Endothelial cell of umbilical vein (primary cell): ENCODE data around the gene SMR3B.

ENCODE experiments used
- POLR2A ChIP-seq: IDR thresholded peaks from 2 replicates; pipeline ENCODE4 v1.6.1; 2012; ENCODE audit warnings: low read depth, mild to moderate bottlenecking, control low read depth, low read length
- POLR2AphosphoS5 ChIP-seq: IDR thresholded peaks from 2 replicates; pipeline ENCODE4 v1.6.1; 2012; ENCODE audit warnings: low read depth, mild to moderate bottlenecking, control low read depth, low read length, moderate library complexity; ENCODE audit not compliant: insufficient read depth
- TF ChIP-seq, protein P1 (sequence below), 2 donors: IDR thresholded peaks; 1 replicate in 1 of 2; 2 replicates in 1 of 2; pipeline ENCODE4 v1.5.1; 2011; ENCODE audit warnings: low read length in 2 of 2, mild to moderate bottlenecking in 2 of 2, moderate library complexity in 2 of 2, control low read depth in 1 of 2, inconsistent platforms in 1 of 2, low read depth in 1 of 2; ENCODE audit not compliant: insufficient read depth in 1 of 2; ENCODE audit errors: extremely low read depth in 1 of 2
- TF ChIP-seq, protein P2 (sequence below): IDR thresholded peaks from 2 replicates; pipeline ENCODE4 v1.6.1; 2011; ENCODE audit not compliant: insufficient read depth, insufficient read length

DNA sequence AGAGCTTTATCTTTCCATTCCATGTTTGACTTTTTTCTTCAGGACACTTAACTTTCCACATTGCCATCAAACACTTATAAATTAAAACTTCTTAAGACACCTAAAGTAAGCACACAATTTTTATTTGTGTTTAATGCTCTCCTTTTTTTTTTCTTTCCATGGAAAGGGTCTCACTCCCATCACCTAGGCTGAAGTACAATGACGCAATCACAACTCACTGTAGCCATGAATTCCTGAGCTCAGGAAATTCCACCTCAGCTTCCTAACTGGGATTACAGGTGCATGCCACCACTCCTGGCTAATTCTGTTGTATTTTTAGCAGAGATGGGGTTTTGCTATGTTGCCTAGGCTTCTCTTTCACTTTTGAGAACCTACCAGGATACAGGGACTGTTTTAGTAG, 15.1 kb upstream of the SMR3B start:
- TF ChIP-seq, protein P1, sequence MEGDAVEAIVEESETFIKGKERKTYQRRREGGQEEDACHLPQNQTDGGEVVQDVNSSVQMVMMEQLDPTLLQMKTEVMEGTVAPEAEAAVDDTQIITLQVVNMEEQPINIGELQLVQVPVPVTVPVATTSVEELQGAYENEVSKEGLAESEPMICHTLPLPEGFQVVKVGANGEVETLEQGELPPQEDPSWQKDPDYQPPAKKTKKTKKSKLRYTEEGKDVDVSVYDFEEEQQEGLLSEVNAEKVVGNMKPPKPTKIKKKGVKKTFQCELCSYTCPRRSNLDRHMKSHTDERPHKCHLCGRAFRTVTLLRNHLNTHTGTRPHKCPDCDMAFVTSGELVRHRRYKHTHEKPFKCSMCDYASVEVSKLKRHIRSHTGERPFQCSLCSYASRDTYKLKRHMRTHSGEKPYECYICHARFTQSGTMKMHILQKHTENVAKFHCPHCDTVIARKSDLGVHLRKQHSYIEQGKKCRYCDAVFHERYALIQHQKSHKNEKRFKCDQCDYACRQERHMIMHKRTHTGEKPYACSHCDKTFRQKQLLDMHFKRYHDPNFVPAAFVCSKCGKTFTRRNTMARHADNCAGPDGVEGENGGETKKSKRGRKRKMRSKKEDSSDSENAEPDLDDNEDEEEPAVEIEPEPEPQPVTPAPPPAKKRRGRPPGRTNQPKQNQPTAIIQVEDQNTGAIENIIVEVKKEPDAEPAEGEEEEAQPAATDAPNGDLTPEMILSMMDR (IDR thresholded peaks at IDR 0.05; ENCODE audit: extremely low read depth in 1 of 2, insufficient read depth in 1 of 2, low read depth in 1 of 2, low read length in 2 of 2): no peak
- TF ChIP-seq POLR2A (no peak), POLR2AphosphoS5 (no peak)
- TF ChIP-seq, protein P2, sequence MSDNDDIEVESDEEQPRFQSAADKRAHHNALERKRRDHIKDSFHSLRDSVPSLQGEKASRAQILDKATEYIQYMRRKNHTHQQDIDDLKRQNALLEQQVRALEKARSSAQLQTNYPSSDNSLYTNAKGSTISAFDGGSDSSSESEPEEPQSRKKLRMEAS: no peak
